ENCODE data around the gene RALGAPA1. TPM values are rescaled to one million over a fixed set of nuclear protein-coding genes. Genes with fewer than 3 reads are reported as not detected.
"Not testable (repeated sequence)": the region's sequence is repeated elsewhere in the genome, so short reads cannot be mapped to it uniquely, and the experiment has no call there.

RALGAPA1 gene
- polyA plus RNA-seq (2012; ENCODE audit: insufficient read depth, insufficient read length, low read depth) = 34.8 TPM

GRCh38 chr14:35808638-35809563 is at the start of gene RALGAPA1:
RALGAPA1 (minus strand) TSS chr14:35809295; CDS start chr14:35808835, 460 bp downstream.
- TF ChIP-seq CTCF (IDR thresholded peaks at IDR 0.05; ENCODE audit: low read depth, low read length) = peak; percentile 42
- H3K36me3 ChIP-seq, H3K4me1 ChIP-seq, H3K9me3 ChIP-seq, H3K27me3 ChIP-seq: not testable (repeated sequence)
- DNase-seq = peak; percentile 95
- peak within 1 kb of the TSS; percentile 88 for H3K4me3 ChIP-seq (ENCODE audit: low read depth, low read length)

- no peaks in the 10 kb centered on the region for H3K9me3 ChIP-seq
- no peak for DNase-seq
- peaks cover 10% of the 10 kb centered on the region for H3K36me3 ChIP-seq
- peaks cover 13% of the 10 kb centered on the region for H3K4me1 ChIP-seq
- no peak overlapping the region for H3K4me3 ChIP-seq (ENCODE audit: low read depth, low read length)
- H3K27me3 ChIP-seq = no peaks in the 10 kb centered on the region
- TF ChIP-seq CTCF (IDR thresholded peaks at IDR 0.05; ENCODE audit: low read depth, low read length) = no peak
Observed at GRCh38 chr14:35858521-35859209, 49.6 kb upstream of the RALGAPA1 start.

- TF ChIP-seq CTCF (IDR thresholded peaks at IDR 0.05; ENCODE audit: low read depth, low read length) = no peak
- H3K4me1 ChIP-seq = peaks cover 5% of the 10 kb centered on the region
- no peaks in the 10 kb centered on the region for H3K9me3 ChIP-seq
- H3K27me3 ChIP-seq = no peaks in the 10 kb centered on the region
- DNase-seq = no peak
- H3K36me3 ChIP-seq = peaks cover 5% of the 10 kb centered on the region
- H3K4me3 ChIP-seq (ENCODE audit: low read depth, low read length) = no peak overlapping the region
Observed at GRCh38 chr14:35855876-35856481, 46.9 kb upstream of the RALGAPA1 start.

- Histone ChIP-seq H3K4me1 (peaks cover 3% of the 10 kb centered on the region; the same call in 1 of the 2 replicates), H3K36me3 (peaks cover 5% of the 10 kb centered on the region), H3K27me3 (no peaks in the 10 kb centered on the region), H3K4me3 (ENCODE audit: low read depth, low read length) (no peak overlapping the region), H3K9me3 (no peaks in the 10 kb centered on the region)
- no peak for DNase-seq
- no peak for TF ChIP-seq CTCF (IDR thresholded peaks at IDR 0.05; ENCODE audit: low read depth, low read length)
Observed at GRCh38 chr14:35854696-35855270, 45.7 kb upstream of the RALGAPA1 start.

GRCh38 chr14:35853225-35853624 is 44.1 kb upstream of the RALGAPA1 start:
- Histone ChIP-seq H3K9me3 (no peaks in the 10 kb centered on the region), H3K4me3 (ENCODE audit: low read depth, low read length) (no peak overlapping the region), H3K27me3 (no peaks in the 10 kb centered on the region), H3K36me3 (no peaks in the 10 kb centered on the region), H3K4me1 (peaks cover 3% of the 10 kb centered on the region; the same call in 1 of the 2 replicates)
- no peak for TF ChIP-seq CTCF (IDR thresholded peaks at IDR 0.05; ENCODE audit: low read depth, low read length)
- DNase-seq = no peak

All from BE2C (cell line).